Fibroblast of lung (primary cell): ENCODE measurements around the gene SLC18A3. TPM values are rescaled to one million over a fixed set of nuclear protein-coding genes. Genes with fewer than 3 reads are reported as not detected.

ENCODE experiments used
- DNase-seq, 2 donors: peaks; one replicate each; pipeline versions ENCODE4 v3.0.0 to v3.0.0-alpha.2; 2010; ENCODE audit warnings: low read depth in 2 of 2
- H2AFZ ChIP-seq: 2 replicates; pipeline ENCODE4 v1.5.1; 2012; ENCODE audit warnings: low read length, control low read depth, inconsistent platforms
- H3K27ac ChIP-seq: 2 replicates; pipeline ENCODE4 v1.5.1; 2011; ENCODE audit warnings: low read length, control low read depth; ENCODE audit not compliant: insufficient read depth
- H3K27me3 ChIP-seq: 2 replicates; pipeline ENCODE4 v1.5.1; 2011; ENCODE audit warnings: mild to moderate bottlenecking, low read length; ENCODE audit not compliant: control insufficient read depth, insufficient read depth
- H3K36me3 ChIP-seq: 2 replicates; pipeline ENCODE4 v1.5.1; 2011; ENCODE audit warnings: low read length; ENCODE audit not compliant: control insufficient read depth, insufficient read depth
- H3K4me1 ChIP-seq: 2 replicates; pipeline ENCODE4 v1.5.1; 2011; ENCODE audit warnings: low read length; ENCODE audit not compliant: control insufficient read depth, insufficient read depth; ENCODE audit errors: extremely low read depth
- H3K4me2 ChIP-seq: 2 replicates; pipeline ENCODE4 v1.5.1; 2011; ENCODE audit warnings: low read length, control low read depth; ENCODE audit not compliant: insufficient read depth; ENCODE audit errors: extremely low read depth
- H3K4me3 ChIP-seq, 4 experiments: fragments of 200-600 bp in 1 of 4; sonication (generic) in 1 of 4; replicated peaks in 1 of 4; 2 replicates each; pipeline ENCODE4 v1.5.1; 2011 to 2016; ENCODE audit warnings: low read length in 4 of 4, low read depth in 3 of 4, mild to moderate bottlenecking in 3 of 4, control low read depth in 2 of 4, inconsistent platforms in 1 of 4, mixed read lengths in 1 of 4; ENCODE audit not compliant: insufficient read depth in 1 of 4; ENCODE audit errors: control extremely low read depth in 1 of 4
- H3K79me2 ChIP-seq: 2 replicates; pipeline ENCODE4 v1.5.1; 2012; ENCODE audit warnings: mild to moderate bottlenecking, low read length, inconsistent platforms; ENCODE audit not compliant: control insufficient read depth, insufficient read depth
- H3K9ac ChIP-seq: 2 replicates; pipeline ENCODE4 v1.5.1; 2011; ENCODE audit warnings: mild to moderate bottlenecking, low read length, control low read depth; ENCODE audit not compliant: insufficient read depth
- H3K9me3 ChIP-seq: 2 replicates; pipeline ENCODE4 v1.5.1; 2012; ENCODE audit warnings: low read depth, low read length; ENCODE audit not compliant: control insufficient read depth, insufficient read depth
- H4K20me1 ChIP-seq: 2 replicates; pipeline ENCODE4 v1.5.1; 2011; ENCODE audit warnings: low read length; ENCODE audit not compliant: control insufficient read depth, insufficient read depth; ENCODE audit errors: extremely low read depth
- CTCF ChIP-seq, 2 donors: IDR thresholded peaks in 1 of 2; conservative IDR thresholded peaks in 1 of 2; 1 replicate in 1 of 2; 2 replicates in 1 of 2; pipeline ENCODE4 v1.5.1; 2011 to 2012; ENCODE audit warnings: low read length in 2 of 2, control low read depth in 1 of 2, inconsistent platforms in 1 of 2, low read depth in 1 of 2, mild to moderate bottlenecking in 1 of 2
- EZH2 ChIP-seq: IDR thresholded peaks from 2 replicates; pipeline ENCODE4 v1.5.1; 2012; ENCODE audit warnings: low read length, control low read depth, mild to moderate bottlenecking; ENCODE audit errors: missing control alignments
- polyA plus RNA-seq, 2 donors: library from polyadenylated mRNA; depleted of rRNA in 1 of 2; stranded (reverse) in 1 of 2; unstranded in 1 of 2; fragments of >200 nt; gene quantifications; 2 replicates each; pipeline ENCODE4 v1.2.1, GENCODE V29; 2011 to 2012; ENCODE audit warnings: missing spikeins in 1 of 2
- total RNA-seq: library from RNA; depleted of rRNA; stranded (reverse); fragments of >200 nt; gene quantifications from 2 replicates; pipeline ENCODE4 v1.2.1, GENCODE V29; 2014

SLC18A3 gene
- total and polyA plus RNA-seq, 2 donors (not counting 1 experiment from before 2014, with no cell fraction given) = not detected

- no peak for TF ChIP-seq EZH2
- no peak for TF ChIP-seq CTCF (conservative IDR thresholded peaks at IDR 0.05 in 1 of 2, IDR thresholded peaks at IDR 0.05 in 1 of 2; ENCODE audit: low read depth in 1 of 2, low read length in 2 of 2)
These were observed 11.8 kb upstream of the SLC18A3 start for GRCh38 chr10:49598164-49598856.

GRCh38 chr10:49598986-49599385 is 11.1 kb upstream of the SLC18A3 start:
- no peaks in the 10 kb centered on the region for H3K36me3 ChIP-seq
- H3K27me3 ChIP-seq = peaks cover 3% of the 10 kb centered on the region
- H4K20me1 ChIP-seq = no peaks in the 10 kb centered on the region
- TF ChIP-seq EZH2 = no peak
- TF ChIP-seq CTCF (conservative IDR thresholded peaks at IDR 0.05 in 1 of 2, IDR thresholded peaks at IDR 0.05 in 1 of 2; ENCODE audit: low read depth in 1 of 2, low read length in 2 of 2) = no peak
- H3K79me2 ChIP-seq = no peaks in the 10 kb centered on the region
- no peak overlapping the region for H3K4me2 ChIP-seq
- H3K4me1 ChIP-seq = no peaks in the 10 kb centered on the region
- no peak for DNase-seq
- H3K4me3 ChIP-seq = no peak overlapping the region
- no peaks in the 10 kb centered on the region for H3K9me3 ChIP-seq
- no peak overlapping the region for H3K9ac ChIP-seq
- no peak overlapping the region for H2AFZ ChIP-seq
- no peak overlapping the region for H3K27ac ChIP-seq

More at GRCh38 chr10:49598164-49598856, 11.8 kb upstream of the SLC18A3 start:
- Histone ChIP-seq H3K36me3 (no peaks in the 10 kb centered on the region), H3K27ac (no peak overlapping the region), H3K79me2 (no peaks in the 10 kb centered on the region), H3K9ac (no peak overlapping the region), H3K4me1 (no peaks in the 10 kb centered on the region), H2AFZ (no peak overlapping the region), H3K27me3 (peaks cover 3% of the 10 kb centered on the region), H3K4me2 (no peak overlapping the region), H3K4me3 (no peak overlapping the region), H4K20me1 (no peaks in the 10 kb centered on the region), H3K9me3 (no peaks in the 10 kb centered on the region)
- DNase-seq = no peak

GRCh38 chr10:49599546-49599945 is 10.6 kb upstream of the SLC18A3 start:
- no peaks in the 10 kb centered on the region for H3K79me2 ChIP-seq
- no peaks in the 10 kb centered on the region for H4K20me1 ChIP-seq
- no peak for DNase-seq
- TF ChIP-seq CTCF (conservative IDR thresholded peaks at IDR 0.05 in 1 of 2, IDR thresholded peaks at IDR 0.05 in 1 of 2; ENCODE audit: low read depth in 1 of 2, low read length in 2 of 2) = no peak
- no peak for TF ChIP-seq EZH2
- H3K4me2 ChIP-seq = no peak overlapping the region
- no peak overlapping the region for H3K4me3 ChIP-seq
- no peak overlapping the region for H2AFZ ChIP-seq
- H3K27ac ChIP-seq = no peak overlapping the region
- H3K9me3 ChIP-seq = no peaks in the 10 kb centered on the region
- H3K27me3 ChIP-seq = peaks cover 3% of the 10 kb centered on the region
- no peaks in the 10 kb centered on the region for H3K36me3 ChIP-seq
- H3K4me1 ChIP-seq = no peaks in the 10 kb centered on the region
- no peak overlapping the region for H3K9ac ChIP-seq
